HFF-Myc (cell line): ENCODE data around the gene PTEN.

Experiments
- DNase-seq: peaks from one replicate; pipeline ENCODE4 v3.0.0-alpha.2; 2011; ENCODE audit warnings: low read depth; ENCODE audit errors: extremely low read depth
- H3K4me3 ChIP-seq: replicated peaks from 2 replicates; pipeline ENCODE4 v1.5.1; 2011; ENCODE audit warnings: low read depth, mild to moderate bottlenecking, control low read depth, low read length
- TF ChIP-seq, protein P1 (sequence below): IDR thresholded peaks from 2 replicates; pipeline ENCODE4 v1.5.1; 2012; ENCODE audit warnings: mild to moderate bottlenecking, low read depth, low read length, control low read depth; ENCODE audit errors: missing control alignments

The PTEN gene

DNA sequence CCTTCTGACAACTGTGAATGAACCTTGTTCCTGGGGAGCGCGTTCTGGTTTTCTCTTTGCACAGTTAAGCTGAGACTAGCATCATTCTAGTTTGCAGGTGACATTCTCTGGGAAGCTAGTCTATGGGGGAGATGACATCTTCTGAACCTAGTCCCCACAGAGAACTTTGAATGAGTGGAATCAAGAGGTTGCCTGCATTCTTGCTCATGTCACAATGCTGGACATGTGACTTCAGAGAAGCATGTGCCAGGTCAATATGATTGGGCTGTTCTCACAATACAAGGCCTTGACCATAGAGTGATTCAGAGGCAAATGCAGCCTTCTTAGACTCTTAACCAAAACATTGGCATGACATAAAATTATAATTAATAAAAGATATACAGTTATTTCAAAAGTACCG, 22.2 kb upstream of the PTEN start:
- no peak overlapping the region for H3K4me3 ChIP-seq
- TF ChIP-seq, protein P1, sequence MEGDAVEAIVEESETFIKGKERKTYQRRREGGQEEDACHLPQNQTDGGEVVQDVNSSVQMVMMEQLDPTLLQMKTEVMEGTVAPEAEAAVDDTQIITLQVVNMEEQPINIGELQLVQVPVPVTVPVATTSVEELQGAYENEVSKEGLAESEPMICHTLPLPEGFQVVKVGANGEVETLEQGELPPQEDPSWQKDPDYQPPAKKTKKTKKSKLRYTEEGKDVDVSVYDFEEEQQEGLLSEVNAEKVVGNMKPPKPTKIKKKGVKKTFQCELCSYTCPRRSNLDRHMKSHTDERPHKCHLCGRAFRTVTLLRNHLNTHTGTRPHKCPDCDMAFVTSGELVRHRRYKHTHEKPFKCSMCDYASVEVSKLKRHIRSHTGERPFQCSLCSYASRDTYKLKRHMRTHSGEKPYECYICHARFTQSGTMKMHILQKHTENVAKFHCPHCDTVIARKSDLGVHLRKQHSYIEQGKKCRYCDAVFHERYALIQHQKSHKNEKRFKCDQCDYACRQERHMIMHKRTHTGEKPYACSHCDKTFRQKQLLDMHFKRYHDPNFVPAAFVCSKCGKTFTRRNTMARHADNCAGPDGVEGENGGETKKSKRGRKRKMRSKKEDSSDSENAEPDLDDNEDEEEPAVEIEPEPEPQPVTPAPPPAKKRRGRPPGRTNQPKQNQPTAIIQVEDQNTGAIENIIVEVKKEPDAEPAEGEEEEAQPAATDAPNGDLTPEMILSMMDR, result no peak
- DNase-seq, result no peak

DNA sequence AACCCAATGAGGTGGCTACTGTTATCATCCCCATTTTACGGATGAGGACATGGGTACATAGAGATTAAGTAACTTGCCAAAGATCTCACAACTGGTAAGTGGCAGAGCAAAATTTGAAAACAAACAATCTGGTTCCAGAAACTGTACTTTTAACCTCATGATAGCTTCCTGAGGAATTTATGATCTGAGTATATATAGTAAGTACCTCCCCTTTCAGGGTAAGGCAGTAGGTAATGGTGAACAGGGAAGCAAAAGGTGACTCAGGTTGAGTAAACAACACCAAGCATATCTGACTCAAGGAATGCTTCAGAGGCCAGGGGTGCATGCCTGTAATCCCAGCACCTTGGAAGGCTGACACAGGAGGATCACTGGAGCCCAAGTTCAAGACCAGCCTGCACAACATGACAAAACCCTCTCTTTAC, 21.2 kb upstream of the PTEN start:
- no peak overlapping the region for H3K4me3 ChIP-seq
- TF ChIP-seq, protein P1, result no peak
- no peak for DNase-seq

DNA sequence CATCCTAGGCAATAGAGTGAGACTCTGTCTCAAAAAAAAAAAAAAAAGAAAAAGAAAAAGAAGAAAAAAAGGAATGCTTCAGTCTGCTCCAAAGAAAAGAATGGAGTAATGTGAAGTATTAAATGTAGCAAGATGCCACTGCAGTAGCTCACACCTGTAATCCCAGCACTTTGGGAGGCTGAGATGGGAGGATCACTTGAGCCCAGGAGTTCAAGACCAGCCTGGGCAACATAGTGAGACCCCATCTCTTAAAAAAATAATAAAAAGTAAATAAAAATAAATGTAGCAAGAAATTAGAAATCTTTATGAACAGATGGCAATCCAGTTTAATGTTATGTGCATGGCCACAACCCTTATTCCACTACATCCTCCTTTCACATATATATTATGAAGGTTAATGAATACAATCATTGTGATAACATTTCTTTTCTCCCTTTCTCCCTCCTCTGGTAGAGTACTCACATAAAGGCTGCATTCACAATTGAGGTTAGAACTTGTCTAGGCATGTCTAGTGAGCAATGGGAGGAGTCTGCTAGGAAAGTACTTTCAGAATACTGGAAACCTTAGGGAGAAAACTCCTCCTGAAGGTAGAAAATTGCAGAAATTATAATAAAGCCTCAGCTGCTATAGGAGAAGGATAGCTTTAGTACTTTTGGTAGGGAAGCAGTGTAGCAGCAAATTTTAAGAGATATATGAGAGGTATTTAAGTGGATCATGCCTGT, 20.5 kb upstream of the PTEN start:
- no peak overlapping the region for H3K4me3 ChIP-seq
- TF ChIP-seq, protein P1, result no peak
- peak; percentile 80 for DNase-seq

DNA sequence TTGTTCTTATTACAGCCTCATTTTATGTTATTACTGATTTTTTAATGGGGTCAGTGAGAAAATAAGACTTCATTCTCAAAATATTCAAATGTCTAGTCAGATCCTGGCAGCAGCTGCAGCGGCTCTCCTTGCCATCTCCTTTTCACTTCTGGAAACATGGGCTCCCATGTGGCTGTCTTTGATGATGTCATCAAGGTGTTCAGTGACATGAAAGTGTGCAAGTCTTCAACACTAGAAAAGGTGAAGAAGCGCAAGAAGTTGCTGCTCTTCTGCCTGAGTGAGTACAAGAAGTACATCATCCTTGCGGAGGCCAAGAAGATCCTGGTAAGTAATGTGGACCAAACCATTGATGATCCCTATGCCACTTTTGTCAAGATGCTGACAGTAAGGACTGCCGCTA, 19.7 kb upstream of the PTEN start:
- H3K4me3 ChIP-seq, result no peak overlapping the region
- DNase-seq, result no peak
- TF ChIP-seq, protein P1, result no peak

DNA sequence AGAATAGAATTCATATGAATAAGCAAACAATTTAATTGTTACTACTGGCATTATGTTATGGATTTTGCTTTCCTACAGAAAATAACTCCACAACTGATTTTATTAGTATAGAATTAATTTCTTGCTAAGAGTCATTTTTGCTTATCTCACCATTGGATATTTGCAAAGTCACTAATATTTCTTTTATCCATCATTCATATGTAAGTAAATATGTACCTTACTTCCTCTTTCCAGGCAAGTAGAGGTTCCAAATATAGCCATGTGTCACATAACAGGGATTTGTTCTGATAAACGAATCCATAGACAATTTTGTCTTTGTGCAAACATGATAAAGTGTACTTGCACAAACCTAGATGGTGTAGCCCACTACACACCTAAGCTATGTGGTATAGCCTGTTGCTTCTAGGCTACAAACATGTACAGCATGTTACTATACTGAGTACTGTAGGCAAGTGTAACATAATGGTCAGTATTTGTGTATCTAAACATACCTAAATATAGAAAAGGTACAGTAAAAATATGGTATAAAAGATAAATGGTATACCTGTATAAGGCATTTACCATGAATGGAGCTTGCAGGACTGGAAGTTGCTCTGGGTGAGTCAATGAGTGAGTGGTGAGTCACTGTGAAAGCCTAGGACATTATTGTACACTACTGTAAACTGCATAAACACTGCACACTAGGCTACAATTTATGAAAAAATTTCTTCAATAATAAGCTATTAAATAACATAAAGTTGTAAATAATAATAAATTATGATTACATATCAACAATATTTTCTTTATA, 18.4 kb upstream of the PTEN start:
- TF ChIP-seq, protein P1, result no peak
- DNase-seq, result no peak

DNA sequence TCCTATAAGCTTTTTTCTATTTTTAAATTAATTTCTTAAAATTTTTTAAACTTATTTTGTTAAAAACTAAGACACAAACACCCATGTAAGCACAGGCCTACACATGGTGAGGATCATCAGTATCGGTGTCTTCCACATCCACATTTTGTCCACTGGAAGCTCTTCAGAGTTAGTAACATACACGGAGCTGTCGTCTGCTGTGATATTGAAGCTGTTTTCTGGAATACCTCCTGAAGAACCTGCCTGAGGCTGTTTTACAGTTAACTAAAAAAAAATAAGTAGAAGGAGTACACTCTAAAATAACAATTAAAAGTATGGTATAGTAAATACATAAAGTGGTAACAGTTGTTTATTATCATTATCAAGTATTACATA, 17.8 kb upstream of the PTEN start:
- TF ChIP-seq, protein P1, result no peak
- H3K4me3 ChIP-seq, result no peak overlapping the region
- DNase-seq, result no peak

More for the DNA sequence above, 18.4 kb upstream of the PTEN start:
- no peak overlapping the region for H3K4me3 ChIP-seq
